SW480 (cell line): ENCODE measurements around the gene MYBPHL.

ENCODE experiments used
- DNase-seq: peaks from one replicate; pipeline ENCODE4 v3.0.0-alpha.2; 2016; ENCODE audit warnings: low spot score

MYBPHL gene

DNA sequence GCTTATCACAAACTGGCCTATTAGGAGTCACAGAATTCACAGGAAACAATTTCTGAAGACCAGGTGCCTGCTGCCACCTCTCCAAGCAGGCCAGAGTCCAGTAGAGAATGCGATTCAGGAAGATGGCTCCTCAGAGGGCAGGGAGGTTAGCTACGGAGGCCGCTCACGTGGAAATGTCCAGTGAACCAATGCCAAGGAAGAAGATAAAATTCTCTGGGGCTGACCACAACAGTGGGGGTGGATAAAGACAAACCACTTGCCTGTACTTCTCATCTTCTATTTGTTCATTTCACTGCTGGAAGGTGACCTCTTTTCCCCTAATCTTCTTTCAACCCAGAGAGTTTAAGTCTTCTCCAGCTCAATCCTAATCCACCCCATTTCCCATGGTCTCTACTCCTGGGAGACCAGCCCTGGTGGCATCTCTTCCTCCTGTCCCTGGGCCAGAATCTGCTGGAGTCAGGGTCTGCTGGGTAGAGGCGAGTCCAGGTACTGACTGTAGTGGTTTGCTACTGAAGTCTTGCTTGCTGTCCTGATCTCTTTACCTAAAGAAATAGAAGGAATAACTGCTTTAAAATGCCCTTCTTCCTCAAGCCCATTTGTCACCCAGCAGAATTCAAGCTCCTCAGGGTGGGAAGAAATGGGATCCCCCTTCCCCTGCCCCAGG lies 27.1 kb downstream of the MYBPHL start:
- DNase-seq = no peak

GRCh38 chr1:109277434-109278204 lies 29.2 kb downstream of the MYBPHL start:
- DNase-seq = peak; percentile 72

- DNase-seq = no peak
Observed at GRCh38 chr1:109275706-109276345, 31.0 kb downstream of the MYBPHL start.

- peak; percentile 89 for DNase-seq
Observed at GRCh38 chr1:109274533-109275476, 32.0 kb downstream of the MYBPHL start.

DNA sequence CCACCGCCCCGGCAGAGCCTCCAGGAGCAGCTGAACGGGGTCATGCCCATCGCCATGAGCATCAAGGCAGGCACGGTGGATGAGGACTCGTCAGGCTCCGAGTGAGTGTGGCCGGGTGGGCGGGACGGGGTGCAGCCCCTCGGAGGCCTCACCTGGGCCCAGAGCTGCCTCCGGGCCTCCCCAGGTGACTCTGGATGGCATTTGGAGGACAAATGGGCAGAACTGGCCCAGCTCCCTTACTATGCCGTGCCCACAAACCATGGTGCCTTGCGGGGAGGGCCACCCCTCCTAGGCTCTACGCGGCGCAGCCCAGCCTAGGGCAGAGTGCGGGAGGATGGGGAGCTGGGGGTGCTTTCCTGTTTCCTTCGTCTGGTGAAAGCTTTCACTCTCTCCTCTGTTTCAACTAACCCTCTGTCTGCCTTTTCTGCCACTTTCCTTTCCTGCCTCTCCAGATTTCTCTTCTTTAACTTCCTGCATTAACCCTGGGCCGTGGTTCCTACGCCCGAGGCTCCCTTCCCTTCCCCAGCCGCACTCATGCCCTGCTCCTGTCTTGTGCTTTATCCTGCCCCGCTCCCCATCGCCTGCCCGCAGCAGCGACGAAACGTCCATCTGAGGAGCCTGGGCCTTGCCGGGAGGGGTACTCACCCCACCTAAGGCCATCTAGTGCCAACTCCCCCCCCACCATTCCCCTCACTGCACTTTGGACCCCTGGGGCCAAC lies 33.1 kb downstream of the MYBPHL start:
- no peak for DNase-seq

GRCh38 chr1:109272831-109273547 lies 33.8 kb downstream of the MYBPHL start:
- DNase-seq = peak; percentile 64

- DNase-seq = no peak
Observed at GRCh38 chr1:109272021-109272799, 34.6 kb downstream of the MYBPHL start.

DNA sequence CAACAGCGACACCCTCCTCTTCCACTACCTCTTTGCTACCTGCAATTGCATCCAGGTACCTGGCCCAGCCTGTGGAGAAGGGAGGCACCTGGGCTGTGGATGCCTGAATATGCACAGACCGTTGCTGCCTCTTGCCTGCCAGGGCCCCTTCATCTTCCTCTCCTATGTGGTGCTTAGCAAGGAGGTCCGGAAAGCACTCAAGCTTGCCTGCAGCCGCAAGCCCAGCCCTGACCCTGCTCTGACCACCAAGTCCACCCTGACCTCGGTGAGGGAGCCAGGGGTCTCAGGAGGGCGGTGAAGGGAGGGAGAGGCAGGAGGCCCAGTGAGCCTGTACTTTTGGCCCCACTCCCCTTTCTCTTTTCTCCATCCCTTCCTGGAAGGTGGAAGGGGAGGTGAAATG lies 35.4 kb downstream of the MYBPHL start:
- DNase-seq = no peak

DNA sequence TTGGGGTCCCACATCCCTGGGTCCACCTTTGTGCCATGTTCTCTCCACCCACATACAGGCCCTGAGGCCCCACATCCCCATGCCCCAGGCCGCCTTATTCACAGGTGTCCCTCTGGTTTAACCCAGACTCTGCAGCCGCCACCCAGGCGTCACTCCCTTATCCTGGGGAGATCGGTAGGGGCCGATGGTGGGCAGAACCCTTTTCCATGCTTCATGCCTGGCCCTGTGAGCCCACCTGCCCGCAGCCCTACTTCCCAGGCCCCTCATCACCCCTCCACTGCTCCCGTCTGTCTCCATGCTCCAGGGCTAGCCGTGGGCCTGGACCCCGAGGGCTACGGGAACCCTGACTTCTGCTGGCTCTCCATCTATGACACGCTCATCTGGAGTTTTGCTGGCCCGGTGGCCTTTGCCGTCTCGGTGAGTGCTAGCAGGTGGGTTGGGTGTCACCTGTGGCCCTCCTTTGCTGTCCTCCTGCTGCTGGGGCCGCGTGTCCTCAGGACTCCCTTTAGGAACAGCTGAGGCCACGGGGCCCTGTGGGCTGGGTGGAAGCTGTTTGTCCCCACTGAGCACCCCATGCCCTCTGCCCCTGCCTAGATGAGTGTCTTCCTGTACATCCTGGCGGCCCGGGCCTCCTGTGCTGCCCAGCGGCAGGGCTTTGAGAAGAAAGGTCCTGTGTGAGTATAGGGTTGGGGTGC lies 36.0 kb downstream of the MYBPHL start:
- no peak for DNase-seq

- DNase-seq = no peak
Observed at GRCh38 chr1:109269981-109270622, 36.7 kb downstream of the MYBPHL start.

DNA sequence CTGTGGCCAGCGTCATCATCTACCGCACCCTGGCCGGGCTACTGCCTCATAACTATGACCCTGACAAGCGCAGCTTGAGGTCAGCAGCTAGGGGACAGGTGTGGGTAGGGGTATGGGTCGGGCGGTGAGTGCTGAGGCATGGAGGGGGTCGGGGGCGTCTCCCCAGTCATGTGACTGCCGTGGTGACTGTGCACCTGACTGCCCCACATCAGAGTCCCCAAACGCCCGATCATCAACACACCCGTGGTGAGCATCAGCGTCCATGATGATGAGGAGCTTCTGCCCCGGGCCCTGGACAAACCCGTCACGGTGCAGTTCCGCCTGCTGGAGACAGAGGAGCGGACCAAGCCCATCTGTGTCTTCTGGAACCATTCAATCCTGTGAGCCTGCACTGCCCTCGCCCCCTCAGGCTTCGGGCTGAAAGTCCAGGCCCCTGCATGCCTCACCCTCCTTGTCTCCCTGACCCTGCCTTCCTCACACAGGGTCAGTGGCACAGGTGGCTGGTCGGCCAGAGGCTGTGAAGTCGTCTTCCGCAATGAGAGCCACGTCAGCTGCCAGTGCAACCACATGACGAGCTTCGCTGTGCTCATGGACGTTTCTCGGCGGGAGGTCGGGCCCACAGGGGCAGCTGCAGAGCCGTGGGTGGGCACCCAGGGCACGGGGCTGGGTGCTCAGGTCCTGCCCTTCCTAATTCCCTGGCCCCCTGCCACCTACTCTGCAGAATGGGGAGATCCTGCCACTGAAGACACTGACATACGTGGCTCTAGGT lies 37.4 kb downstream of the MYBPHL start:
- DNase-seq = no peak

DNA sequence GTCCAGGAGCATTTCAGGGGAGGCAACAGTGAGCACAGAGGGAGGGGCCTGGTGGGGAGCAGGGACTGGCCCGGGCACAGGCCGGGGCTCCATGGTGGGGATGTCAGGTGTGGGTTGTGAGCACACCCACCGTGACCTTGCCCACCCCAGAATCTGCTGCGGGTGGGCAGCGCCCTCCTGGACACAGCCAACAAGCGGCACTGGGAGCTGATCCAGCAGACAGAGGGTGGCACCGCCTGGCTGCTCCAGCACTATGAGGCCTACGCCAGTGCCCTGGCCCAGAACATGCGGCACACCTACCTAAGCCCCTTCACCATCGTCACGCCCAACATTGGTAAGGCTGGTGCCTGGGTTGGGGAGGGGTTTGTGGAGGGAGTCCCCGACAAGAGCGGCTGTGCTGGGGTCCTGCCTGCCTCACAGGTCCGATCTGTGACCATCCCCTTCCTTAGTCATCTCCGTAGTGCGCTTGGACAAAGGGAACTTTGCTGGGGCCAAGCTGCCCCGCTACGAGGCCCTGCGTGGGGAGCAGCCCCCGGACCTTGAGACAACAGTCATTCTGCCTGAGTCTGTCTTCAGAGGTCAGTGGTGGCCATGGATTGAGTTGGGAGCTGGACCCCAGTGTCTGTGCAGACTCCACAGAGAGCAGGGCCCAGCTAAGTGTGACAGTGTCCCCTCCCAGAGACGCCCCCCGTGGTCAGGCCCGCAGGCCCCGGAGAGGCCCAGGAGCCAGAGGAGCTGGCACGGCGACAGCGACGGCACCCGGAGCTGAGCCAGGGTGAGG lies 38.2 kb downstream of the MYBPHL start:
- no peak for DNase-seq

GRCh38 chr1:109267743-109268300 lies 39.0 kb downstream of the MYBPHL start:
- no peak for DNase-seq

DNA sequence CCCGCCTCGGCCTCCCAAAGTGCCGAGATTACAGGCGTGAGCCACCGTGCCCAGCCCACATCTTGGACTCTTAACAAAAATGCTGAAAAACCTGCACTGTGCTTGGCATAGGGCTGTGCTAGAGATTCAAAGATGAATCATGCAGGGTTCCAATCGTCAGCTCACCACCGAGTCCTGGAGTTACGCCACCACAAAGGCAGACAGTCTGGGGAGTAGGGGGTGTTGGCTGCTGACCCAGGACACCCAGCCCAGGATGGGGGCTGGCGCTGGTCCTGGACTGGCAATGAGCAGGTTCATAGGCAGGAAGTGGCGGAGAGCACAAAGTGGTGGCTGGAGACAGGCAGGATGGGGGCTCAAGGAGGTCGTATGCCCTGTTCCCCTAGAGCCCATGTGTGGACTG lies 39.8 kb downstream of the MYBPHL start:
- no peak for DNase-seq

DNA sequence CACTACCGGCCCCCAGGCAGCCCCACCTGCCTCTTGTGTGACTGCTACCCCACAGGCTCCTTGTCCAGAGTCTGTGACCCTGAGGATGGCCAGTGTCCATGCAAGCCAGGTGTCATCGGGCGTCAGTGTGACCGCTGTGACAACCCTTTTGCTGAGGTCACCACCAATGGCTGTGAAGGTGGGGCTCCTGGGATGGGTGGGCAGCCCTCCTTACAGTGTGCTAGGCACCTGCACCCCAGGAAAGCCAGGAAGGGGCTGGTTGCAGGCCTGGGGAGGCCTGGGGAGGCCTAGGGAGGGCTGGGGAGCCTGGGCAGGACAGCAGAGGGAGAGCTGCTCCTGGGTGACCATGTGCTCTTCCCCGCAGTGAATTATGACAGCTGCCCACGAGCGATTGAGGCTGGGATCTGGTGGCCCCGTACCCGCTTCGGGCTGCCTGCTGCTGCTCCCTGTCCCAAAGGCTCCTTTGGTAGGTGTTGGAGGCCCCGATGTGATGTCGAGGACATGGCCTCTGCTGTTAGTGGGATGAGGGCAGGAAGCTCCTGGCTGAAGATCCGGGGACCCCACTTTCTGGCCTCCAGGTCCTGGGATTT lies 41.0 kb downstream of the MYBPHL start:
- DNase-seq = no peak

GRCh38 chr1:109265016-109265415 lies 41.8 kb downstream of the MYBPHL start:
- no peak for DNase-seq

DNA sequence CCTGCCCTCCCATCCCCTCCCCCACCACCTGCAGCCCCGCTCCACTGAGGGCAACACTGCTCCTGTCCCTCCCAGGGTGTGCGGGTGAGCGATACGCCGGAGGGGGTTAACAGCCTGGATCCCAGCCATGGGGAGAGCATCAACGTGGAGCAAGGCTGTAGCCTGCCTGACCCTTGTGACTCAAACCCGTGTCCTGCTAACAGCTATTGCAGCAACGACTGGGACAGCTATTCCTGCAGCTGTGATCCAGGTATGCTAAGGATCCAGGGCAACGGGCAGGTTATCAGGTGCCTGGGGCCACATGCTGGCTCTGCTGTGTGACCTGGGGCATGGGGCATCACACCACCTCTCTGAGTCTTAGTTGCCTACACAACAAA lies 42.4 kb downstream of the MYBPHL start:
- no peak for DNase-seq
